HEK293 (cell line): ENCODE data around the gene APOBEC3H.

Experiments
- CTCF ChIP-seq: fragments of 450-650 bp; formaldehyde crosslinking; IDR thresholded peaks from 2 replicates; pipeline ENCODE4 v1.5.1; 2016; ENCODE audit warnings: missing biosample characterization, missing genetic modification characterization
- GLIS2 ChIP-seq: fragments of 450-650 bp; formaldehyde crosslinking; IDR thresholded peaks from 2 replicates; pipeline ENCODE4 v1.5.1; 2016; ENCODE audit warnings: missing biosample characterization, missing genetic modification characterization
- KLF7 ChIP-seq: fragments of 450-650 bp; formaldehyde crosslinking; IDR thresholded peaks from 2 replicates; pipeline ENCODE4 v1.5.1; 2016; ENCODE audit warnings: missing biosample characterization, missing genetic modification characterization, borderline replicate concordance
- REST ChIP-seq: fragments of 450-650 bp; formaldehyde crosslinking; IDR thresholded peaks from 2 replicates; pipeline ENCODE4 v1.5.1; 2016; ENCODE audit warnings: missing biosample characterization, missing genetic modification characterization
- SETDB1 ChIP-seq: IDR thresholded peaks from one replicate; pipeline ENCODE4 v1.6.1; 2017; ENCODE audit warnings: mild to moderate bottlenecking, low read length, moderate library complexity, mixed read lengths; ENCODE audit not compliant: insufficient read length
- ZFP3 ChIP-seq: fragments of 450-650 bp; formaldehyde crosslinking; IDR thresholded peaks from 2 replicates; pipeline ENCODE4 v1.5.1; 2016; ENCODE audit warnings: low read depth, missing biosample characterization, missing genetic modification characterization
- ZNF121 ChIP-seq: fragments of 450-650 bp; formaldehyde crosslinking; IDR thresholded peaks from 2 replicates; pipeline ENCODE4 v1.5.1; 2016; ENCODE audit warnings: missing biosample characterization, missing genetic modification characterization
- ZNF138 ChIP-seq: fragments of 450-650 bp; formaldehyde crosslinking; IDR thresholded peaks from 2 replicates; pipeline ENCODE4 v1.5.1; 2016; ENCODE audit warnings: missing biosample characterization, missing genetic modification characterization, borderline replicate concordance
- ZNF140 ChIP-seq: fragments of 450-650 bp; formaldehyde crosslinking; IDR thresholded peaks from 2 replicates; pipeline ENCODE4 v1.5.1; 2016; ENCODE audit warnings: missing biosample characterization, missing genetic modification characterization
- ZNF174 ChIP-seq: fragments of 450-650 bp; formaldehyde crosslinking; IDR thresholded peaks from 2 replicates; pipeline ENCODE4 v1.5.0; 2017; ENCODE audit warnings: missing biosample characterization, mild to moderate bottlenecking, missing genetic modification characterization
- ZNF423 ChIP-seq: fragments of 450-650 bp; formaldehyde crosslinking; IDR thresholded peaks from 2 replicates; pipeline ENCODE4 v1.5.1; 2016; ENCODE audit warnings: missing biosample characterization, missing genetic modification characterization
- ZNF510 ChIP-seq: fragments of 450-650 bp; formaldehyde crosslinking; IDR thresholded peaks from 2 replicates; pipeline ENCODE4 v1.5.1; 2018; ENCODE audit warnings: mild to moderate bottlenecking, missing genetic modification characterization, missing biosample characterization; ENCODE audit not compliant: insufficient replicate concordance
- ZNF76 ChIP-seq: fragments of 450-650 bp; formaldehyde crosslinking; IDR thresholded peaks from 2 replicates; pipeline ENCODE4; 2016; ENCODE audit warnings: low read depth, missing biosample characterization, missing genetic modification characterization, borderline replicate concordance

GRCh38 chr22:39120983-39121382 lies 23.9 kb downstream of the APOBEC3H start:
- TF ChIP-seq CTCF (no peak), ZNF76 (tag by site-specific recombination) (no peak), KLF7 (tag by site-specific recombination) (no peak), GLIS2 (no peak), ZNF140 (no peak), REST (tag by site-specific recombination) (no peak), ZNF121 (no peak), SETDB1 (no peak), ZNF174 (tag by site-specific recombination) (no peak), ZNF423 (tag by site-specific recombination) (no peak), ZNF510 (tag by site-specific recombination) (no peak), ZFP3 (no peak), ZNF138 (no peak)
